Transverse colon (tissue), 4 donors: ENCODE results near the gene RYR3. TPM values are rescaled to one million over a fixed set of nuclear protein-coding genes. Genes with fewer than 3 reads are reported as not detected.

ENCODE experiments used
- DNase-seq: peaks from one replicate; pipeline ENCODE4 v3.0.0-alpha.2; 2019
- H3K27ac ChIP-seq, 4 donors: fragments of 200-600 bp; sonication (generic); 2 replicates each; pipeline ENCODE4 v1.5.1; 2016 to 2018; ENCODE audit warnings: inconsistent platforms in 4 of 4
- H3K27me3 ChIP-seq: fragments of 200-600 bp; sonication (generic); 2 replicates; pipeline ENCODE4 v1.5.1; 2017; ENCODE audit warnings: inconsistent platforms
- H3K36me3 ChIP-seq, 4 donors: fragments of 200-600 bp; sonication (generic); 2 replicates each; pipeline ENCODE4 v1.5.1; 2017 to 2019; ENCODE audit warnings: inconsistent platforms in 4 of 4
- H3K4me1 ChIP-seq, 4 donors: fragments of 200-600 bp; sonication (generic); 2 replicates each; pipeline ENCODE4 v1.5.1; 2017 to 2020; ENCODE audit warnings: inconsistent platforms in 4 of 4
- H3K4me3 ChIP-seq, 4 donors: fragments of 200-600 bp; sonication (generic); 1 replicate in 1 of 4; 2 replicates in 3 of 4; pipeline versions ENCODE4 v1.5.1 to v1.6.1; 2017 to 2019; ENCODE audit warnings: inconsistent platforms in 4 of 4
- H3K9me3 ChIP-seq, 2 donors: fragments of 200-600 bp; sonication (generic); 2 replicates each; pipeline ENCODE4 v1.5.1; 2017 to 2019; ENCODE audit warnings: inconsistent platforms in 2 of 2
- CTCF ChIP-seq, 5 experiments: fragments of 200-600 bp in 3 of 5; fragments of 450-650 bp in 2 of 5; sonication (generic) in 3 of 5; IDR thresholded peaks; 1 replicate in 2 of 5; 2 replicates in 3 of 5; pipeline ENCODE4 v1.5.1; 2016 to 2017; ENCODE audit warnings: antibody characterized with exemption in 5 of 5, inconsistent platforms in 3 of 5, mild to moderate bottlenecking in 2 of 5, moderate library complexity in 1 of 5
- EP300 ChIP-seq: sonication (generic); formaldehyde crosslinking; IDR thresholded peaks from one replicate; pipeline ENCODE4 v1.6.1; 2017; ENCODE audit warnings: antibody characterized with exemption, low read depth
- POLR2A ChIP-seq: fragments of 450-650 bp; IDR thresholded peaks from one replicate; pipeline ENCODE4 v1.6.1; 2016; ENCODE audit warnings: antibody characterized with exemption, mild to moderate bottlenecking, moderate library complexity
- POLR2AphosphoS5 ChIP-seq, 3 donors: sonication (generic); formaldehyde crosslinking; IDR thresholded peaks; one replicate each; pipeline ENCODE4 v1.6.1; 2016; ENCODE audit warnings: antibody characterized with exemption in 3 of 3
- WGBS, 2 donors: methylation state at CpG; one replicate each; pipeline ENCODE4 v1.1.5; 2018; ENCODE audit warnings: low coverage in 1 of 2; 5-methylcytosine and 5-hydroxymethylcytosine counted together
- in situ Hi-C, 4 donors: fragments of 200-750 bp; cut with MboI; loops; one replicate each; pipeline versions ENCODE4 v1.15.0 to v1.15.1; 2017; ENCODE audit warnings: low sequenced_read_pairs in 3 of 4, low pct_ligation_motif_present in 1 of 4, low pct_unique_long_range_greater_than_20kb in 1 of 4
- intact Hi-C: fragments of 100-400 bp; cut with DNase I; formaldehyde crosslinking; loops from one replicate; pipeline ENCODE4 v1.15.1; 2023; ENCODE audit warnings: low total_unique reads
- total RNA-seq, 4 donors: library from RNA; depleted of rRNA; stranded (reverse); fragments of >200 nt; gene quantifications; one replicate each; pipeline ENCODE4 v1.1.0, GENCODE V29; 2016

The RYR3 gene
- total RNA-seq, 4 donors from 2014 or later = 0.96 to 9.7 (median 5.4) TPM

DNA sequence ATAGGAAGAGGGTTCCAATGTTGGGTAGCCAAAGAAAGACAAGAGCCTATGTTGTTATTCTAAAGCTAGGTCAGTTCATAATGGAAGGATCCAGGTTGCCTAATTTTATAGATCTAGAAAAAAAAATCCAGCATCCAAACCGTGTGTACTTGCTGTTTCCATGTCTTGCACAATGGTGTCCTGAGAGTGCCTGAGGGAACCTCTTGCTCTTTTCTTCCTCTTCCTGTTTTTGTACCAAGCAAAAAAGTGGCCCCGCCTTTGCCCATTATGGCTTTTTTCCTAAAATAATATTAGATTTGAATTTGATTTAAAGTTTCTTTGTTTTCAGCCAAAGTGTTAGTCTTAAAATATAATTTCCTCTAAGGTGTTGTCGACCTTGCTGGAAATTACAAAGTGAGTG lies 224.4 kb downstream of the RYR3 start:
- in situ Hi-C loops = no loop called here
- WGBS, 2 donors = 54 to 63% methylated on average over 3 of the region's 3 CpGs

GRCh38 chr15:33539825-33540573 lies 229.2 kb downstream of the RYR3 start:
- H3K36me3 ChIP-seq = no peaks in the 10 kb centered on the region
- no peak overlapping the region for H3K27ac ChIP-seq
- intact Hi-C loops (no loop called here), in situ Hi-C loops (no loop called here)
- H3K4me3 ChIP-seq = no peak overlapping the region
- TF ChIP-seq CTCF (IDR thresholded peaks at IDR 0.05) (no peak), POLR2AphosphoS5 (IDR thresholded peaks at IDR 0.05) (no peak), POLR2A (no peak), EP300 (no peak)
- WGBS, 2 donors = 61 to 68% methylated on average over 10 of the region's 10 CpGs
- no peaks in the 10 kb centered on the region for H3K27me3 ChIP-seq
- DNase-seq = no peak
- no peaks in the 10 kb centered on the region for H3K4me1 ChIP-seq
- H3K9me3 ChIP-seq = no peaks in the 10 kb centered on the region

More for the DNA sequence above, 224.4 kb downstream of the RYR3 start:
- no peak overlapping the region for H3K4me3 ChIP-seq
- no peak overlapping the region for H3K27ac ChIP-seq
- H3K27me3 ChIP-seq = no peaks in the 10 kb centered on the region
- intact Hi-C loops = no loop called here
- H3K4me1 ChIP-seq = no peaks in the 10 kb centered on the region
- DNase-seq = no peak
- H3K9me3 ChIP-seq = no peaks in the 10 kb centered on the region
- no peak for TF ChIP-seq CTCF (IDR thresholded peaks at IDR 0.05)
- no peak for TF ChIP-seq POLR2A
- no peak for TF ChIP-seq EP300
- TF ChIP-seq POLR2AphosphoS5 (IDR thresholded peaks at IDR 0.05) = no peak
- H3K36me3 ChIP-seq = no peaks in the 10 kb centered on the region

DNA sequence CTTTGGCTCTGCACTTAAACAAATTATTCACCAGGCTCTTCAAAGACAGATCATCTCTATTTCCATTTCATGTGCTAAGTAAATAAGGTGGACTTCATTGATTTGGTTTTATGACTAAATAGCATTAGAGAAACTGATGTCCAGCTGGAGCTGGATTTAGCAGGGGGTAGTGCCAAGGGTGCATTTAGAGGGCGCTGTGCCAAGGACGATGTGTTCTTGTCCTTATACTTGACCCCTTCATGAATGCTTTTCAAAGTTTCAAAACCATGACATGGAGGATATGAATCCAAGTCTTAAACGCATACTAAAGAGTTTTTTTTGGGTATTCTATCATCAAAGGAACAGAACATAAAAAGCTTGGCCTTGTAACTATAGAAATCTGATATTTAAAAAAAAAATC lies 233.2 kb downstream of the RYR3 start:
- DNase-seq = no peak
- Histone ChIP-seq H3K9me3 (no peaks in the 10 kb centered on the region), H3K4me3 (no peak overlapping the region), H3K36me3 (no peaks in the 10 kb centered on the region), H3K27me3 (no peaks in the 10 kb centered on the region), H3K27ac (no peak overlapping the region), H3K4me1 (no peaks in the 10 kb centered on the region)
- no peak for TF ChIP-seq CTCF (IDR thresholded peaks at IDR 0.05)
- TF ChIP-seq POLR2AphosphoS5 (IDR thresholded peaks at IDR 0.05) = no peak
- TF ChIP-seq EP300 = no peak
- TF ChIP-seq POLR2A = no peak
- intact Hi-C loops = no loop called here
- 80 to 84% methylated on average over 3 of the region's 3 CpGs for WGBS, 2 donors
- in situ Hi-C loops = no loop called here

DNA sequence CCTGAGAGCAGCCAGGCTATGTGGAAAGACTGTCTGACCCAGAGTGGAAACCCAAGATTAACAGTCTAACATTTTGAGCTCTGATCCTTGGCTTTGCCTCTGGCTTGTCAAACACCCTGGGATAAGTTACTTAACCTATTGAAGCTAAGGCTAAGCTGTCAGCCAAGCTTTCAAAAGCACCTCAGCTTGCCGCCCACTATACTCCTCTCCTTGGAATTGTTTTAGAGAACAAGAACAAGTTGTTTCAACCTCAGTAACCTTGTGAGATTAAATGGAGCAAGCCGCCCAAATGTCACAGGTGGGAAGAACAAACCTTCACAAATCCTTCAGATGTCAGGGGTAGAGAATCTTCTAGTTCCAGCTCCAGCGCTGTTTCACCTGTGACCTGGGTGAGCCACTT lies 235.1 kb downstream of the RYR3 start:
- H3K36me3 ChIP-seq = no peaks in the 10 kb centered on the region
- WGBS, 2 donors = 90 to 100% methylated on average over 1 to 3 of the region's 3 CpGs
- no peaks in the 10 kb centered on the region for H3K4me1 ChIP-seq

More for the DNA sequence above, 235.1 kb downstream of the RYR3 start:
- Histone ChIP-seq H3K27ac (no peak overlapping the region), H3K27me3 (no peaks in the 10 kb centered on the region), H3K4me3 (no peak overlapping the region), H3K9me3 (no peaks in the 10 kb centered on the region)
- DNase-seq = no peak
- in situ Hi-C loops = no loop called here
- no peak for TF ChIP-seq POLR2AphosphoS5 (IDR thresholded peaks at IDR 0.05)
- no peak for TF ChIP-seq POLR2A
- no peak for TF ChIP-seq EP300
- no peak for TF ChIP-seq CTCF (IDR thresholded peaks at IDR 0.05)
- intact Hi-C loops = no loop called here
